Amniotic stem cell (primary cell): ENCODE measurements around the gene ASCL1.

Experiments used
- DNase-seq: peaks from one replicate; lab custom pipeline; 2025; lab: John Stamatoyannopoulos, UW

The ASCL1 gene

GRCh38 chr12:102951841-102952240 is 5.6 kb upstream of the ASCL1 start:
- DNase-seq, result no peak

GRCh38 chr12:102953221-102953620 is 4.3 kb upstream of the ASCL1 start:
- DNase-seq, result no peak

GRCh38 chr12:102954134-102954533 is 3.3 kb upstream of the ASCL1 start:
- no peak for DNase-seq

- no peak for DNase-seq
Measured at GRCh38 chr12:102955926-102956737, 1.3 kb upstream of the ASCL1 start.

GRCh38 chr12:102956738-102957327 is 641 bp upstream of the ASCL1 start:
- DNase-seq, result no peak

- no peak for DNase-seq
Measured at GRCh38 chr12:102958073-102958829, 777 bp downstream of the ASCL1 start.

- DNase-seq, result no peak
Measured at GRCh38 chr12:102958830-102959176, 1.3 kb downstream of the ASCL1 start.

- no peak for DNase-seq
Measured at GRCh38 chr12:102959391-102959790, 1.9 kb downstream of the ASCL1 start.

- DNase-seq, result no peak
Measured at GRCh38 chr12:102960766-102961465, 3.4 kb downstream of the ASCL1 start.

GRCh38 chr12:102961466-102961855 is 4.0 kb downstream of the ASCL1 start:
- DNase-seq, result no peak

GRCh38 chr12:102962532-102962931 is 5.1 kb downstream of the ASCL1 start:
- DNase-seq, result no peak

- no peak for DNase-seq
Measured at GRCh38 chr12:102962986-102963385, 5.5 kb downstream of the ASCL1 start.

- no peak for DNase-seq
Measured at GRCh38 chr12:102963796-102964195, 6.3 kb downstream of the ASCL1 start.

GRCh38 chr12:102964872-102965271 is 7.4 kb downstream of the ASCL1 start:
- no peak for DNase-seq

- no peak for DNase-seq
Measured at GRCh38 chr12:102965281-102966155, 8.0 kb downstream of the ASCL1 start.

GRCh38 chr12:102966200-102966863 is 8.9 kb downstream of the ASCL1 start:
- no peak for DNase-seq

- DNase-seq, result no peak
Measured at GRCh38 chr12:102970780-102971179, 13.3 kb downstream of the ASCL1 start.

- DNase-seq, result no peak
Measured at GRCh38 chr12:102971227-102971626, 13.8 kb downstream of the ASCL1 start.

- DNase-seq, result no peak
Measured at GRCh38 chr12:102973583-102973982, 16.1 kb downstream of the ASCL1 start.

GRCh38 chr12:102976609-102977280 is 19.3 kb downstream of the ASCL1 start:
- DNase-seq, result no peak
